GM12892 (cell line): Measurements from ENCODE around the gene ROR1.

Source experiments
- POLR2A ChIP-seq: IDR thresholded peaks from 2 replicates; pipeline ENCODE4 v1.6.1; 2011; ENCODE audit warnings: low read depth, low read length, control low read depth
- POLR2AphosphoS5 ChIP-seq: IDR thresholded peaks from 2 replicates; pipeline ENCODE4 v1.6.1; 2011; ENCODE audit warnings: low read depth, low read length, control low read depth
- TAF1 ChIP-seq: IDR thresholded peaks from 2 replicates; pipeline ENCODE4 v1.6.1; 2011; ENCODE audit warnings: low read depth, mild to moderate bottlenecking, control low read depth, low read length, borderline replicate concordance

GRCh38 chr1:63976006-63976405, 202.2 kb downstream of the ROR1 start:
- TF ChIP-seq POLR2AphosphoS5 (no peak), TAF1 (no peak), POLR2A (no peak)
